HFFc6 (cell line): ENCODE measurements around the gene BSN. TPM values are rescaled to one million over a fixed set of nuclear protein-coding genes. Genes with fewer than 3 reads are reported as not detected.

Source experiments
- DNase-seq: peaks from one replicate; pipeline ENCODE4 v3.0.0-alpha.2; 2018
- H3K27ac Mint-ChIP-seq: 2 replicates; pipeline ENCODE4 v1.8.0; 2020; ENCODE audit warnings: mild to moderate bottlenecking, mixed read lengths
- H3K27me3 Mint-ChIP-seq: 2 replicates; pipeline ENCODE4 v1.8.0; 2021; ENCODE audit warnings: mild to moderate bottlenecking, moderate library complexity, mixed read lengths; ENCODE audit not compliant: insufficient read depth
- H3K36me3 Mint-ChIP-seq: 2 replicates; pipeline ENCODE4 v1.8.0; 2021; ENCODE audit warnings: low read depth, mixed read lengths
- H3K4me1 Mint-ChIP-seq: 2 replicates; pipeline ENCODE4 v1.8.0; 2020; ENCODE audit warnings: low read depth, mixed read lengths
- H3K4me3 Mint-ChIP-seq: 2 replicates; pipeline ENCODE4 v1.8.0; 2020; ENCODE audit warnings: mild to moderate bottlenecking, moderate library complexity, mixed read lengths
- H3K9me3 Mint-ChIP-seq: 2 replicates; pipeline ENCODE4 v1.8.0; 2020; ENCODE audit warnings: mild to moderate bottlenecking, mixed read lengths
- CTCF ChIP-seq: fragments of 200-600 bp; sonication (generic); IDR thresholded peaks from 2 replicates; pipeline ENCODE4 v1.5.0; 2021; ENCODE audit warnings: antibody characterized with exemption, mild to moderate bottlenecking
- total RNA-seq, 6 experiments: library from RNA; stranded (reverse); fragmentation: NEBNext Ultra II Directional; extraction: Animal tissue kit (Norgen Biotek cat#: 25700); gene quantifications; 2 replicates in 1 of 6; 3 replicates in 5 of 6; pipeline ENCODE4 v1.2.3, GENCODE V29; 2021

The BSN gene
- total RNA-seq, 6 experiments from 2014 or later = 0.02 to 0.14 (median 0.06) TPM

- H3K9me3 Mint-ChIP-seq = no peaks in the 10 kb centered on the region
- DNase-seq = no peak
- no peak overlapping the region for H3K4me3 Mint-ChIP-seq
- peaks cover 33% of the 10 kb centered on the region for H3K4me1 Mint-ChIP-seq
- H3K36me3 Mint-ChIP-seq = no peaks in the 10 kb centered on the region
- no peak for TF ChIP-seq CTCF
- peaks cover 2% of the 10 kb centered on the region; the same call in 1 of the 2 replicates for H3K27me3 Mint-ChIP-seq
- H3K27ac Mint-ChIP-seq = no peak overlapping the region
Observed at GRCh38 chr3:49606427-49606826, 52.1 kb downstream of the BSN start.

GRCh38 chr3:49607105-49607591 lies 52.9 kb downstream of the BSN start:
- Mint-ChIP-seq H3K9me3 (no peaks in the 10 kb centered on the region), H3K4me3 (no peak overlapping the region), H3K27me3 (peaks cover 2% of the 10 kb centered on the region; the same call in 1 of the 2 replicates), H3K27ac (no peak overlapping the region), H3K36me3 (no peaks in the 10 kb centered on the region), H3K4me1 (peaks cover 26% of the 10 kb centered on the region)
- DNase-seq = no peak
- TF ChIP-seq CTCF = no peak

- TF ChIP-seq CTCF = peak; percentile 60
- Mint-ChIP-seq H3K27me3 (peaks cover 2% of the 10 kb centered on the region; the same call in 1 of the 2 replicates), H3K36me3 (no peaks in the 10 kb centered on the region), H3K27ac (no peak overlapping the region), H3K4me3 (no peak overlapping the region), H3K4me1 (peaks cover 19% of the 10 kb centered on the region), H3K9me3 (no peaks in the 10 kb centered on the region)
- no peak for DNase-seq
Observed at GRCh38 chr3:49607796-49608195, 53.5 kb downstream of the BSN start.

GRCh38 chr3:49609314-49609713 lies 55.0 kb downstream of the BSN start:
- Mint-ChIP-seq H3K9me3 (no peaks in the 10 kb centered on the region), H3K4me3 (no peak overlapping the region), H3K36me3 (no peaks in the 10 kb centered on the region), H3K4me1 (peaks cover 17% of the 10 kb centered on the region; the same call in 1 of the 2 replicates), H3K27ac (no peak overlapping the region), H3K27me3 (peaks cover 3% of the 10 kb centered on the region)
- DNase-seq = no peak
- no peak for TF ChIP-seq CTCF

- no peaks in the 10 kb centered on the region for H3K36me3 Mint-ChIP-seq
- peaks cover 17% of the 10 kb centered on the region; the same call in 1 of the 2 replicates for H3K4me1 Mint-ChIP-seq
- TF ChIP-seq CTCF = no peak
- no peak for DNase-seq
- H3K27me3 Mint-ChIP-seq = peaks cover 3% of the 10 kb centered on the region
- no peaks in the 10 kb centered on the region for H3K9me3 Mint-ChIP-seq
- no peak overlapping the region for H3K27ac Mint-ChIP-seq
- H3K4me3 Mint-ChIP-seq = no peak overlapping the region
Observed at GRCh38 chr3:49609815-49610214, 55.5 kb downstream of the BSN start.
